Activated gamma-delta T cell treated with anti-CD3 and anti-CD28 coated beads, Interleukin-2, amount 50 U/mL, for 16 hours (primary cell): ENCODE results near the gene SSRP1.
"Not testable (repeated sequence)": the region's sequence is repeated elsewhere in the genome, so short reads cannot be mapped to it uniquely, and the experiment has no call there.

Experiments
- DNase-seq: peaks from one replicate; pipeline ENCODE4 v3.0.0-alpha.2; 2020; ENCODE audit warnings: low read depth

SSRP1 gene

DNA sequence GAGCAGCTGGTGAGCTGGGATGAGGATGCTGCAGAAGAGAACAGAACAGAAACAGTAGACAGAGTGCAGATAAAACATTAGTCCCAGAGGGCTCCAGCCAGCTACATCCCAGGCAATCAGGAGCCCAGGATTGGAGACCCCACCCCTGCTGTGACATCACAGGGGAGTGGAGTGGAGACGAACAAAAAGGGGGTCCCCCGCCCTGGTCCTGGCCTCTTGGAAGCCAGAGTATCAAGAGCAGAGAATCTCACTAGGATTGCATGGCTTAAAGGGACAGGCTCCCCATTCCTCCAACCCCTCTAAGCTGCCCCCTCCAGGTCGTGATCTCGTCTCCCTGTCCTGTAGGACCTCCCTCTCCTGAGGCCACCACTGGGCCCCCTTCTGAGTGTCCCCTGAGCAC lies 2.5 kb upstream of the SSRP1 start, which contains the start of gene P2RX3:
P2RX3 (plus strand) TSS at position 211 of the 400 bp plus-strand sequence. CDS start 199 bp downstream, outside the sequence.
- no peak for DNase-seq

- DNase-seq = not testable (repeated sequence)
Observed at GRCh38 chr11:57336856-57337255, 1.2 kb upstream of the SSRP1 start.

DNA sequence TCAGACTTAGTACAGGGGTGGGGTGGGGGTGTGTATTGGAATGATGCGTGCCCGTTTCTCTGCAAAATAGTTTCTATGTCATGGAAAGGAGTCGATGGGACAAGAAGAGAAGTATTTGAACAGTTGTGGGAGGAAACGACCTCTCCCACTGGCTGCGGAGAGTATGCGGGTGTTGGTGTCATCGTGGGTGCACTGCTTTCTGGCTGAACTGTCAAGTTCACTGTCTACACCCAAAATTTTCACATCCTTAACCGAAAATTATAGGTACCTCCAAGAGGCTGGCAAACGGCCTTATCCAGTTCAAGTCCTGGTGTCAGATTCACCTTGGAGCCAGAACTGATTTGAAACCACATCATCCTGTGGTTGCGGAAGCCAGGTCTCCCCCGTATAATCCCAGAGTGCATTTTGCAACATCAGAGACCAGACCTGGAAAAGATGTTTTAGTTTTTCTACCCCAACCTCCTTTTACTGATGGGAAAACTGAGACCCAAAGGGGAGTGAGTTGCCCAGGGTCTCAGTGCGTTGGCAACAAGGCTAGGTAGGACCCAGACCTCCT lies 497 bp upstream of the SSRP1 start:
- no peak for DNase-seq

- DNase-seq = no peak
Observed at GRCh38 chr11:57335023-57335342, 709 bp downstream of the SSRP1 start.

GRCh38 chr11:57332694-57333440 lies 2.8 kb downstream of the SSRP1 start:
- DNase-seq = no peak

GRCh38 chr11:57331720-57332119 lies 4.0 kb downstream of the SSRP1 start:
- no peak for DNase-seq

DNA sequence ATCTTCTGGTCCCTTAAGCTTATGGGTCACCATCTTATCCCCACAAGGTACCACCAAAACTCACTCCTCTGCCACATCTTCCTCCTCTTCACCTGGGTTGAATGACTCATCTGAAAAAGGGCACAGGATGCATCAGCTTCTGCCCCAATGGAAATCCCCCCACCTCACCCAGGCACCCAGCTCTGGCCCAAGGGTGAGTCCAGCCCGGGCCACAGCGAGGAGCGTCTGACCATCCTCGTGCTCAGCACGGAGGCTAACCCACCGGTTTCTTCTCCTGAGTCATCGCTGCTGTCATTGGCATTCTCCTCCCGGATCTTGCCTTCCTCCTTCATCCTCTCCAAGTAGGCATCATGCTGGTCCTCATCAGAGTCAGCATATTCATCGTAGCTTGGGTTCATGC lies 5.7 kb downstream of the SSRP1 start:
- no peak for DNase-seq

DNA sequence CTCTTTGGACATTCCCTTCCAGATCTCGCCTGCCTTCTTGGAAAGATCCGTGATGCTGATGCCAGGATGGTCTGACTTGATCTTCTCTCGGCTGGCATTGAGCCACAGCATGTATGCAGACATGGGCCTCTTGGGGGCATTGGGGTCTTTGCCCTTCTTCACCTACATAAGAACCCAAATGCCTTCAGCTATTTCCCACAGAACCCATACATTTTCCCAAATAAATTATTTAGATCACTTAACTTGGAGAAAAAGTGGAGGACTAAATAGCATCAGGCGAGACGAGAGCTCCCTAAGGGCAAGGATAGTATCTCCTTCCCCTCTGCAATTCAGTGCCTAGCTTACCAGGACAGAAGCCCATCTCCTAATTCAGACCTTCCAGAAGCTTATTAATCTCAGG lies 8.0 kb downstream of the SSRP1 start:
- no peak for DNase-seq

DNA sequence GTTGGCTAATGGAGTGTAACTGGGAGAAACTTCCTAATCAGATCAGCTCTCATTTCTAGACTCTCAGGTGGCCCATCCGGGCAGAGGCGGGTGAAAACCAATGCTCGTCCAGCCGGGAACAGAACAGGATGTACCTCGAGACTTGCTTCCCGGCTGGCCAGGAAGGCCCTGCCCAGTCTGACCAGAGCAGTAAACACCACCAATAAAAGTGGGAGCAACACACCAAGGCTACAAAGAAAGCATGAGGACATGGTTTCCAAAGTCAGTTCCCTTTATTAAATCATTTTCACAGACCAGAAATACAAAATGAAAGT lies 10.0 kb downstream of the SSRP1 start:
- DNase-seq = no peak

DNA sequence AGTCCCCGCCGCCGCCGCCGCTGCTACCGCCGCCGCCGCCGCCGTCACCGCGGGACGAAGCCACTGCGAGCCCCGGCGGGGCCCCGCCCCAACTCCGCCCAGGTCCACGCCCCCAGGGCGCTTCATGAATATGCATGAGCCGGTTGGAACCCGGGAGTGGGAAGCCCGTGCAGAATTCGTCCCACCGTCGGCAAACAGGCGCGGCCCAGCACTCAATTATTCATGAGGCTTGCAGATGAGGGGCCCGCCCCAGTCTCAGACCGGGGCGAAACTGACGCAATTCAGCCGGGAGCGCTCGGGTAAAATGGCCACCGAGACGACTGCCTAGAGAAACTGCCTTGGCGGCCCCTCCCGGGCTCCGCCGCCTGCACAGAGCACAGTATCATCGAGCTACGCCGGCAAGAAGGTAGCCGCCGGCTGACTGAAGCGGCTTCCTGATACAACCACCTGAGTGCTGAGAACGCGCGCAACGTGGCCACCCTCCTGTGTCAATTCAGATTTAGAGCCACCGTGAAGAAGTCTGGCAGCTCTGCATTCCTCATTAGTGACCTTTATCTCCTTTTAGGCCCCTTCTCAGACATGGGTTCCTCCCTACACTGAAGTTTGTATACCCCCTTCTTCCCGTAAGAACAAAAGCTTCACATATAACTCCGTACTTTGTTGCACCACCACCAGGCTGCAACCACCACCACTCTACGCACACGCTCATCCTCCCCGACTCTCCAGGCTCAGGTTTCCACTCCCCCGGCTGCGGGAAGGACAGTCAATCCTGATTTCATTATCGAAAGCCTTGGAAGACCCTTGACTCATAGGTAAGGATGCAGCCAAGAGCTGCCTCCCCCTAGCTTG lies 10.6 kb downstream of the SSRP1 start, which contains the start of gene TNKS1BP1:
TNKS1BP1 (minus strand) TSS at position 67 of the 849 bp plus-strand sequence. CDS start 3,067 bp downstream, outside the sequence.
- DNase-seq = peak; percentile 84

DNA sequence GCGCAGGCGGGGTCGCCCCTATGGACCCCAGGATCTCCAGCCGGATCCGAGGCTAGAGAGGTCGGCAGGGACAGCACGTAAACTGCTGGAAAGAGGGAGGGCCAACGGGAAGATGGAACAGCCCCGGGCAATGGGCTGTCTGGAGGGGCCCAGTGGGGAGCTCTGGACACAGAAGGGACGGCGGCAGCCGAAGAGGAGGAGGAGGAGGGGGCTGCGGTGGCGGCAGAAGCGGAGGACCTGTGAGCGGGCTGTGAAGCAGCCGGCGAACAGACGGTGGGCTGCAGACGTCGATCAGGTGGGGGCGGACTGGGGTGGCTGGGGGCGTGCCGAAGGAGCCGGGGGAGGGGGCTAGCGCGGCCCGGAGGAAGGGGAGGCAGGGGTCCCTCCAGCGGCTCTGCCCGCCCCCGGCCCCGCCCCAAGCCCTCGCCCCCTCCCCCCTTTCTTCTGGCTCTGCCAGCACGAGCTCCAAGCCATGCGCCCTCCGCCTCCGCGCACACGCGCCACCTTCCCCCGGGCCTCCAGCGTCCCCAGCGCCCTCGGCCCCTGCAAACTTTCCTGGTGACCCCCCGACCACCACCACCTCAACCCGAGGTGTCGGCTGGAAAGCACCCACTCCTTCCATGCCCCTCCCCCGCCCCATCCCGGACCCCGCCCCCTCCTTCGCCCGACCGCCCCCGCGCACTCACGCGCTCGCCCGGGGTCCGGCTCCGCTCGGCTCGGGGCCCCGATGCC lies 11.4 kb downstream of the SSRP1 start:
- no peak for DNase-seq

- DNase-seq = no peak
Observed at GRCh38 chr11:57323855-57324153, 11.9 kb downstream of the SSRP1 start.

DNA sequence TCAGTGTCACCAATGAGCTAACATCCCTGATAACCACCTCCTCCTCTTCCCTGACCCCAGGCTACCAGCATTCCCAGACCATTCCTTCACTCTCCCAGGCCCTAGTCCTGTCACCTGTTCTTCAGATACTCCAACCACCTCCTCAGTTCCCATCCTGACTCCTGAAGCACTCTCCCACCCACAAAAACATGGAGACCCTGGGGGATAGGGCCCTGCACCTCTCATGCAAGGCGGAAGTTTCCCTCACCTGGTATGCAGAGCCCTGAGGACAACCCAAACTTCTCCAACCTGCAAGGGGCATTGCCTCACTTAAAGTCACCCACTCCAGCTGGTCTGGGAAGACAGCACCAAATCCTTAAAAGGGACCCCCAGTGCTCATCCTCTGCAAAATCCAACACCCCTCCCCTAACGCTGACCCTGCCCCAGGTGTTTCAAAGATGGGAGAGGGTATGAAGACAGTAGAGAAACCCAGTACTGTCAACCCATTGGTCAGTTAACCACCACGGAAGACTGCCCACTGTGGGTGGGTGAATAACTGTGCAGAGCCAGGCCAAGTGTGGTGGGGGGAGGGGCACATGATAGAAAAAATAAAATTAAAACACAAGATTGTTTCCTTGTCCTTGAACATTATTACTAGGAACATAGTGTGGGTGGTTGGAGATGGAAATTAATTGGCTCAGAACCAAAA lies 12.4 kb downstream of the SSRP1 start:
- DNase-seq = no peak

DNA sequence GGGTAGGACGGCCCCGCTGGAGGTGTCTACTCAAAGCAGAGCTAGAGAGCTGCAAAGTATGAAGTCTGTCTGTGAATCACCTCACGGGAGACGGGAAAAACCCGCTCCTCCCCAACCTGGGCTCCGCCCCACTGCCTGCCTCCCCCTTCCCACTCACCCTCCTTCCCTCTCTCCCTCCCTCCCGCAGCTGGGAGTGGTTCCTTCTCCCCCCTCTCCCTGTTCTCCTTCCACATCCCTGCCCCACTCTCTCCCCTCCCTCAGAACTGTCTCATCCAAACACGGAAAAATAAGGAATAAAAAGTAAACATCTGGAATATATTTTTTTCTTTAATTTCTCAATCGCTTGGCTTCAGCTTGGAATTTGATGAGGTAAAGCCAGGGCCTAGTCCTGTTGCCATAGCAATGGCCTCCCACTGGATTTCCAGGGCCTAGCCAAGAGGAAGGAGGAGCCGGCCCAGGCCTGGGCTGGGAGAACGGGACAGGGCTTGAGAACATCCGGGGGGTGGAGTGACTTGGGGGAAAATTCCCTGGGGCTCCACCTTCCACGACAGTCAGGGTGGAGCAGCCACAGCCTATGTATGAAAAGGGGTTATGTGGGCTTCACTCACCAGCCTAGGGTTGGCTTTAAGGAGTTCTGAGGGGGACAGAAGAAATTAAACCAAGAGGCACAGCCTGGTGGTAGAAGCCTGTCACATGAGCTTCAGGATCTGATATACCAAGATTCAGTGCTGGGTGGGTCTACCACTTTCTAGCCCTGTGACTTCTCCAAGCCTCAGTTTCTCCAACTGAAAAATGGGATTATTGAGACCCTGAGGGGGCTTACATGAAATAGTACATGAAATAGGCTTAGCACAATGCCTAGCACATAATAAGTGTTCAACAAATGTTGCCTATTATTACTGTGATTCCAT lies 13.2 kb downstream of the SSRP1 start:
- DNase-seq = no peak

GRCh38 chr11:57321388-57322255 lies 14.1 kb downstream of the SSRP1 start:
- no peak for DNase-seq

GRCh38 chr11:57320719-57321387 lies 14.8 kb downstream of the SSRP1 start:
- DNase-seq = no peak

DNA sequence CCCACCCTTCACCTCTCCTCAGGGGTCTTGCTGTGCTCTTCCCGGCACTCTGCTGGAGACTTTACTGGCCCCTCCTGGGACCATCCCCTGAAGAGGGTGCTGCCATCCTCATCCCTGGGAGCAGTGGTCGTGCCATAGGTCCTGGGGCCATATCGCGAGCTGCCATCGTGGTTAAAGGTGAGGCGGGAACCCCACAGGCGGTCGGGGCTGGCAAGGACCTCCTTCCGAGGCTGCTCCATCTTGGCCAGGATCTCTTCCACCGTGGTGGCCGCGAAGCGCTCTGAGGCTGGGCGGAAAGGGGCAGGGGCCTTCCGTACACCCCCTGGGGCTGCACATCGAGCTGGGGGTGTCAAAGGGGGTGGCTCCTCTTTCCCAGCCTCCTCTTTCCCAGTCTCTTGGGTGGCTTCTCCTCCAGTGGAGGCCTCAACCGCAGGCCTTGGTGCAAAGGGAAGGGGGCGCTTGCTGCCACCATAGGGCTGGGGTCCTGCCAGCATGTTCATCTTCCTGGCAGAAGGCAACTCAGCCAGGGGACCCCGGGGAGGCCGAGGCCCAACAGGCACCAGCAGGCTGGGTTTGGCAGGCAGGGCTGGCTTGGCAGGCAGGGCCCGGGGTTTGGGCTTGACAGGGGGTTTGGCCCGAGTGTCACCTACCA lies 15.5 kb downstream of the SSRP1 start:
- no peak for DNase-seq

DNA sequence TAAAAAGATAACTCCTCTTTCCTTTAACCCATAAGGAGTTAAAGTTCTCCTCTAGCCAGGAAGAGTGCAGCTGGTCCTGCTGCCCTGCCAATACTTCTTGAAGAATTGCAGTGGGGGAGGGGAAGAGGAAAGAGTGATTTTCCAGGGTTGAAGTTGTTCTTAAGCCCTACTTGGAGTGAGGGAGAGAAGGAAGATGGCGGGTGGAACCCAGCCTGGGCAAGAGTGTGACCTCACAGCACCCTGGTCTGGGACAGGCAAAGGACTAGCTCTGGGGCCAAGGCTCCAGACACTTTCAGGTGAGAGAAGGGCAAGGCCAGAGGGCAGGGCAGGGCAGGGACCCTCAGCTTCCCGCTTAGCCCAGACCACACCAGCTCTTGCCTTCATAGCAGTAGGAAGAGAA lies 17.5 kb downstream of the SSRP1 start:
- DNase-seq = no peak

DNA sequence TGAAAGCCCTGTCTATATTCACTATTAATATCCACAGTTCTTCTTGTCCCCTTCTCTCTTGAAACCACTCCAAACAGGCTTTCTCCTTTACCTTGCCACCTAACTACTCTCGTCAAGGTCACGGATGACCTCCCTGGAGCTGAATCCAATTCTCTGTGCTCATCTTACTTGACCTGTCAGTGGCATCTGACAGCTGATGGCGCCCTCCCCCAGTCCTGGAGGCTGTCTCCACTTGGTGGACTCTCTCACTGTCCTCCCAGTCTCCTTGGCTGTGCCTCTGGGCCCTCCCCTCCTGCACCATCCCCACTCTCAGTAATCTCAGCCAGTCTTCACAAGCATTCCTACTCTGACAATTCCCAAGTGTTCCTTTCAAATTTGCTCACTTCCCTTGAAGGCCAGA lies 19.7 kb downstream of the SSRP1 start:
- no peak for DNase-seq
